Loucy (cell line): Measurements from ENCODE around the gene FMNL1.

Experiments
- H2AFZ ChIP-seq: fragments of 200-600 bp; sonication (generic); 2 replicates; pipeline ENCODE4 v1.6.0; 2016; ENCODE audit warnings: antibody characterized with exemption, mild to moderate bottlenecking, low read length, moderate library complexity
- H3F3A ChIP-seq: fragments of 200-600 bp; 2 replicates; pipeline ENCODE4 v1.6.0; 2016; ENCODE audit warnings: antibody characterized with exemption, low read depth, mild to moderate bottlenecking
- H3K27me3 ChIP-seq: fragments of 200-600 bp; sonication (generic); 2 replicates; pipeline ENCODE4 v1.6.1; 2014; ENCODE audit warnings: low read length, mild to moderate bottlenecking; ENCODE audit not compliant: insufficient read depth, poor library complexity, severe bottlenecking
- H3K36me3 ChIP-seq: fragments of 200-600 bp; sonication (generic); 2 replicates; pipeline ENCODE4 v1.6.1; 2016; ENCODE audit warnings: low read length; ENCODE audit not compliant: insufficient read depth
- H3K4me1 ChIP-seq: fragments of 200-600 bp; sonication (generic); 2 replicates; pipeline ENCODE4 v1.5.1; 2014; ENCODE audit warnings: low read length, mild to moderate bottlenecking; ENCODE audit not compliant: insufficient read depth, poor library complexity, severe bottlenecking
- H3K4me2 ChIP-seq: fragments of 200-600 bp; sonication (generic); 2 replicates; pipeline ENCODE4 v1.6.0; 2014; ENCODE audit warnings: antibody characterized with exemption, low read length, low read depth, mild to moderate bottlenecking; ENCODE audit not compliant: poor library complexity, severe bottlenecking
- H3K4me3 ChIP-seq: fragments of 200-600 bp; sonication (generic); 2 replicates; pipeline ENCODE4 v1.5.1; 2014; ENCODE audit warnings: low read length, mild to moderate bottlenecking, mixed read lengths; ENCODE audit not compliant: poor library complexity, severe bottlenecking
- H3K79me2 ChIP-seq: fragments of 200-600 bp; sonication (generic); 2 replicates; pipeline ENCODE4 v1.6.1; 2014; ENCODE audit warnings: low read length; ENCODE audit not compliant: insufficient read depth
- H3K9ac ChIP-seq: fragments of 200-600 bp; sonication (generic); 2 replicates; pipeline ENCODE4 v1.6.0; 2014; ENCODE audit warnings: mild to moderate bottlenecking, low read depth, low read length, moderate library complexity; ENCODE audit not compliant: poor library complexity, severe bottlenecking
- H3K9me2 ChIP-seq: fragments of 200-600 bp; sonication (generic); replicated peaks from 2 replicates; pipeline ENCODE4 v1.6.1; 2016; ENCODE audit warnings: low read depth, low read length, mixed read lengths
- H3K9me3 ChIP-seq: fragments of 200-600 bp; sonication (generic); 2 replicates; pipeline ENCODE4 v1.6.1; 2014; ENCODE audit warnings: mild to moderate bottlenecking, antibody characterized with exemption, low read length, low read depth; ENCODE audit not compliant: insufficient read depth
- H4K20me1 ChIP-seq: fragments of 200-600 bp; sonication (generic); 2 replicates; pipeline ENCODE4 v1.6.0; 2014; ENCODE audit warnings: antibody characterized with exemption, low read length, mild to moderate bottlenecking; ENCODE audit not compliant: insufficient read depth, poor library complexity, severe bottlenecking
- EZH2phosphoT487 ChIP-seq: fragments of 200-600 bp; IDR thresholded peaks from 2 replicates; pipeline ENCODE4 v1.6.1; 2018; ENCODE audit warnings: antibody characterized with exemption, mild to moderate bottlenecking, moderate library complexity, borderline replicate concordance
- TF ChIP-seq, protein P1 (sequence below): fragments of 200-600 bp; sonication (generic); conservative IDR thresholded peaks from 2 replicates; pipeline ENCODE4 v1.5.1; 2014; ENCODE audit warnings: mild to moderate bottlenecking, antibody characterized with exemption, low read length

Gene FMNL1

DNA sequence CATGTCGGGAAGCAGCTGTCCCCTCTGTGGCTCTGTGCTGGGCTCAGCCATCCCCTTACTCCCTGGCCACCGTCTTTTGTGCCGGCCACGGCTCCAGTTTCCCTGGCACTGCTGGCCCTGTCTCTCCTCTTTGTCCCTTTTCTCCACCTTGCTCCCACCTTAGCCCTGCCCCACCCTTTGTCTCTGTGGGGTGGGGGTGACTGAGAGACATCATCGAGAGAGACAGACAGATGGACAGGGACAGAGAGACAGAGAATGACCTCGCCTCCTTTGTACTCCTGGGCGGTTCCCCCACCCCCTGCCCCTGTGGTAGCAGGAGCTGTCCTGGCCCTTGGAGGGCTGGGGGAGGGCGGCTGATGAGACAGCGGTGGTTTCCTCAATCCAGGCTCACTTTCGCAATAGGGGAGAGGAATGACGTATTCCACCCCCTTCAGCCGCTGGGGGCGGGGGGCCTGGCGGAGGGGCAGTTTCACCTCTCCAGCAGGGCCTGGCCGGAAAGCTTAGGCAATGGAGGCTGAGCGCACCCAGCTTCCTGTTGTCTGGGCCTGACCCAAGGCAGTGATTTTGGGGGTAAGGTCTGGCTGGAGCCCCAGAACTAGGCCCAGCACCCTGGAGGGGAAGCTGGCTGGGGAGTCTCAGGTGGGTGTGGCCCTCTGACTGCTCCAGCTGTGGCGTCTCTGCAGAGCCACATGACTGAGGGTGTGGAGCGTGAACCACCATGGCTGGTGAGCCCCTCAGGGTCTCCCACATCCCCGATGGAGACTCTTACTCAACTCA, 7.3 kb downstream of the FMNL1 start:
- Histone ChIP-seq H3K9me3 (no peaks in the 10 kb centered on the region), H3K9me2 (no peaks in the 10 kb centered on the region), H3K27me3 (no peaks in the 10 kb centered on the region), H3F3A (peaks cover 4% of the 10 kb centered on the region), H2AFZ (no peak overlapping the region), H3K4me2 (peak overlapping the region; percentile 87), H3K4me3 (peak overlapping the region; percentile 87), H3K79me2 (peaks cover 91% of the 10 kb centered on the region), H3K36me3 (peaks cover 22% of the 10 kb centered on the region; the same call in 1 of the 2 replicates), H4K20me1 (peaks cover 50% of the 10 kb centered on the region), H3K4me1 (peaks cover 67% of the 10 kb centered on the region), H3K9ac (peak overlapping the region; percentile 99)
- TF ChIP-seq, protein P1, sequence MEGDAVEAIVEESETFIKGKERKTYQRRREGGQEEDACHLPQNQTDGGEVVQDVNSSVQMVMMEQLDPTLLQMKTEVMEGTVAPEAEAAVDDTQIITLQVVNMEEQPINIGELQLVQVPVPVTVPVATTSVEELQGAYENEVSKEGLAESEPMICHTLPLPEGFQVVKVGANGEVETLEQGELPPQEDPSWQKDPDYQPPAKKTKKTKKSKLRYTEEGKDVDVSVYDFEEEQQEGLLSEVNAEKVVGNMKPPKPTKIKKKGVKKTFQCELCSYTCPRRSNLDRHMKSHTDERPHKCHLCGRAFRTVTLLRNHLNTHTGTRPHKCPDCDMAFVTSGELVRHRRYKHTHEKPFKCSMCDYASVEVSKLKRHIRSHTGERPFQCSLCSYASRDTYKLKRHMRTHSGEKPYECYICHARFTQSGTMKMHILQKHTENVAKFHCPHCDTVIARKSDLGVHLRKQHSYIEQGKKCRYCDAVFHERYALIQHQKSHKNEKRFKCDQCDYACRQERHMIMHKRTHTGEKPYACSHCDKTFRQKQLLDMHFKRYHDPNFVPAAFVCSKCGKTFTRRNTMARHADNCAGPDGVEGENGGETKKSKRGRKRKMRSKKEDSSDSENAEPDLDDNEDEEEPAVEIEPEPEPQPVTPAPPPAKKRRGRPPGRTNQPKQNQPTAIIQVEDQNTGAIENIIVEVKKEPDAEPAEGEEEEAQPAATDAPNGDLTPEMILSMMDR = no peak
- no peak for TF ChIP-seq EZH2phosphoT487

DNA sequence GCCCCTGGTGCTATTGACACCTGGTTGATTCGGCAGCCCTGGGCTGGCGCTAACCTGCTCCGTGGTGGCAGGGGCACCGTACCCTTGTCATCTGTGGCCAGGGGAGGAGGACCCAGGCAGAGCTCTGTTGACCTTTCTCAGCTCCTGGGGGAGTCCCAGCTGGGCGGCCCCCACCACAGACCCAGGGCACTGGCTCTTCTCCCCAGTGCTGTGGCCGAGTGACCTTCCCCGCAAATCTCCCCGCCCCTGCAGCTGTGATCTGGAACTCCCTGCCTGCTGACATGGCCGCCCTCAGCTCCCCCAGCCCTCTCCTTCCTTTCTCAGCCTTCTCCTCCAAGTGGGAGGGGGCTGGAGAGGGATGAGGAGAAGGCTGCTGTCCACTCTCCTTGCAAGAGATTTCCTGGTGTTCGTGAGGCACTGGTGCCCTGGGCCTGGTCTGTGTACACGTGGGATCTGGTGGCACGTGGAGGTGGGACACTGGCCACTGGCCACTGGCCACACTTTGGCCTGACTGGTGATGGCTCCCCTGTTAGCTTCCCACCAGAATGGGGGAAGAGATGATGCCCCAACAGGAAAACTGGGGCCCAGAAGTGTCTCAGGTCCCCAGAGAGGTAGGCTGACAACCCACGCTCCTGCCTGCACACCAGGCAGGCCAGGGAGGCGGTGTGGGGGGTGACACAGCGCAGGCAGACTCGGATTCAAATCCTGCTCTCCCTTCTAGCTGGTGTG, 8.2 kb downstream of the FMNL1 start:
- peak overlapping the region; percentile 87 for H3K4me3 ChIP-seq
- H4K20me1 ChIP-seq = peaks cover 54% of the 10 kb centered on the region
- H3K36me3 ChIP-seq = peaks cover 26% of the 10 kb centered on the region; the same call in 1 of the 2 replicates
- H3K9ac ChIP-seq = peak overlapping the region; percentile 13
- no peaks in the 10 kb centered on the region for H3K27me3 ChIP-seq
- peaks cover 4% of the 10 kb centered on the region for H3F3A ChIP-seq
- H3K79me2 ChIP-seq = peaks cover 84% of the 10 kb centered on the region
- H3K4me2 ChIP-seq = peak overlapping the region; percentile 87
- TF ChIP-seq, protein P1 = no peak
- H3K4me1 ChIP-seq = peaks cover 60% of the 10 kb centered on the region
- no peaks in the 10 kb centered on the region for H3K9me3 ChIP-seq
- H3K9me2 ChIP-seq = no peaks in the 10 kb centered on the region
- H2AFZ ChIP-seq = no peak overlapping the region

- Histone ChIP-seq H3K9me3 (no peaks in the 10 kb centered on the region), H2AFZ (no peak overlapping the region), H3K36me3 (peaks cover 31% of the 10 kb centered on the region; the same call in 1 of the 2 replicates), H3K79me2 (peaks cover 84% of the 10 kb centered on the region), H3K27me3 (no peaks in the 10 kb centered on the region), H3F3A (peaks cover 4% of the 10 kb centered on the region), H3K9ac (no peak overlapping the region), H3K4me2 (peak overlapping the region; percentile 87), H3K4me1 (peaks cover 57% of the 10 kb centered on the region), H4K20me1 (peaks cover 59% of the 10 kb centered on the region), H3K4me3 (no peak overlapping the region), H3K9me2 (no peaks in the 10 kb centered on the region)
- TF ChIP-seq, protein P1 = no peak
- no peak for TF ChIP-seq EZH2phosphoT487
Observed at GRCh38 chr17:45230410-45230786, 8.7 kb downstream of the FMNL1 start.
